PC-3 (cell line): ENCODE data around the gene IL1B. TPM values are rescaled to one million over a fixed set of nuclear protein-coding genes. Genes with fewer than 3 reads are reported as not detected.
A peak's percentile ranks its signal among the peaks of the same experiment; 100 is the strongest.

Experiments used
- ATAC-seq: fragments of 200-7000 bp; cut with Tn5 transposase; 2 replicates; pipeline ENCODE4 v1.9.1; 2020; ENCODE audit warnings: mild to moderate bottlenecking, moderate library complexity
- BruUV-seq: library from RNA; stranded (reverse); fragments of 400-500 nt; replicated peaks from 2 replicates; lab custom pipeline; 2021; lab: Mats Ljungman, UMichigan
- CTCF ChIA-PET: fragments of 300-600 bp; sonication (Branson Sonifier 250); formaldehyde crosslinking; loops from one replicate; lab custom pipeline; 2022; ENCODE audit warnings: antibody characterized with exemption; lab: Charles Lee
- POLR2A ChIA-PET: fragments of 300-600 bp; sonication (Branson Sonifier 250); formaldehyde crosslinking; loops from one replicate; lab custom pipeline; 2022; ENCODE audit warnings: antibody characterized with exemption; ENCODE audit not compliant: unreplicated experiment; lab: Charles Lee
- DNase-seq: peaks from one replicate; pipeline ENCODE4 v3.0.0-alpha.2; 2015
- H2AFZ ChIP-seq: fragments of 300-600 bp; sonication (generic); 2 replicates; pipeline ENCODE4 v1.6.0; 2016; ENCODE audit warnings: antibody characterized with exemption, low read length
- H3F3A ChIP-seq: fragments of 300-600 bp; sonication (generic); one replicate; pipeline ENCODE4 v1.6.0; 2017; ENCODE audit warnings: antibody characterized with exemption, low read length, control low read depth, mild to moderate bottlenecking; ENCODE audit not compliant: unreplicated experiment
- H3K27ac ChIP-seq: fragments of 300-600 bp; sonication (generic); 2 replicates; pipeline ENCODE4 v1.5.1; 2016; ENCODE audit warnings: mild to moderate bottlenecking, low read length
- H3K27me3 ChIP-seq: fragments of 300-600 bp; sonication (generic); 2 replicates; pipeline ENCODE4 v1.6.1; 2016; ENCODE audit warnings: low read length, mixed read lengths
- H3K36me3 ChIP-seq: fragments of 300-600 bp; sonication (generic); 2 replicates; pipeline ENCODE4 v1.6.1; 2016; ENCODE audit warnings: low read depth, mixed run types, low read length, mixed read lengths
- H3K4me1 ChIP-seq: fragments of 300-600 bp; sonication (generic); 2 replicates; pipeline ENCODE4 v1.5.1; 2016; ENCODE audit warnings: low read length; ENCODE audit not compliant: insufficient read depth
- H3K4me2 ChIP-seq: fragments of 300-600 bp; sonication (generic); 2 replicates; pipeline ENCODE4 v1.6.0; 2016; ENCODE audit warnings: low read length
- H3K4me3 ChIP-seq: fragments of 300-600 bp; sonication (generic); 2 replicates; pipeline ENCODE4 v1.5.1; 2016; ENCODE audit warnings: mild to moderate bottlenecking, low read length, mixed read lengths
- H3K79me2 ChIP-seq: fragments of 300-600 bp; sonication (generic); 2 replicates; pipeline ENCODE4 v1.6.1; 2017; ENCODE audit warnings: low read length, mixed read lengths
- H3K9ac ChIP-seq: fragments of 300-600 bp; sonication (generic); 2 replicates; pipeline ENCODE4 v1.6.0; 2016; ENCODE audit warnings: mild to moderate bottlenecking, low read length
- H3K9me2 ChIP-seq: fragments of 300-600 bp; sonication (generic); replicated peaks from 2 replicates; pipeline ENCODE4 v1.6.1; 2016; ENCODE audit warnings: mixed run types, low read length, mixed read lengths
- H3K9me3 ChIP-seq: fragments of 300-600 bp; sonication (generic); 2 replicates; pipeline ENCODE4 v1.6.1; 2016; ENCODE audit warnings: low read length, mixed read lengths
- H4K20me1 ChIP-seq: fragments of 300-600 bp; sonication (generic); 2 replicates; pipeline ENCODE4 v1.6.1; 2016; ENCODE audit warnings: low read length, mixed read lengths
- EZH2 ChIP-seq: fragments of 300-600 bp; sonication (generic); IDR thresholded peaks from one replicate; pipeline ENCODE4 v1.6.1; 2017; ENCODE audit warnings: antibody characterized with exemption, mild to moderate bottlenecking, low read length; ENCODE audit not compliant: unreplicated experiment
- EZH2phosphoT487 ChIP-seq: fragments of 300-600 bp; sonication (generic); IDR thresholded peaks from 2 replicates; pipeline ENCODE4 v1.6.1; 2018; ENCODE audit warnings: mild to moderate bottlenecking, antibody characterized with exemption, low read length, borderline replicate concordance
- intact Hi-C: fragments of 100-400 bp; cut with micrococcal nuclease; formaldehyde crosslinking; loops from 2 replicates; pipeline ENCODE4 v1.9.0; 2023
- total RNA-seq: library from RNA; depleted of rRNA; stranded (reverse); fragments of >200 nt; gene quantifications from 2 replicates; pipeline ENCODE4 v1.2.3, GENCODE V29; 2014
- TF ChIP-seq, protein P1 (sequence below): fragments of 300-600 bp; sonication (generic); conservative IDR thresholded peaks from 2 replicates; pipeline ENCODE4 v1.5.1; 2017; ENCODE audit warnings: antibody characterized with exemption, low read depth, mild to moderate bottlenecking, low read length

The IL1B gene
- total RNA-seq, 1 experiment from 2014 or later, result 67.5 TPM

DNA sequence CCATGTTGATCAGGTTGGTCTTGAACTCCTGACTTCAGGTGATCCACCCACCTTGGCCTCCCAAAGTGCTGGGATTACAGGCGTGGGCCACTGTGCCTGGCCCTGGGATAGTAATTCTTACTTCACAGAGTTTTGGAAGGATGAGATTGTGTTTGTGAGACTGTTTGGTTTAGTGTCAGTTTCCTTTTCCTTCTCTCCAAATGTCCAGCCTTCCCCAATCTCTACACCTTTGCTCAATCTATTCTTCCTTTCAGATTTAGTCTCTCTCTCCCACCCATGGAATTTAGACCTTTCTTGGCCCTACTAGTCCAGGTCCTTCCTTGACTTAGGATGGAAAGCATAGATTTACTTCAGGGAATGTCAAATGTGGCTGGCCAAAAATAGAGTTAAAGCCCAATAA, 40.1 kb downstream of the IL1B start:
- no peak overlapping the region for H3K27ac ChIP-seq
- no peaks in the 10 kb centered on the region for H3K27me3 ChIP-seq
- H3K4me1 ChIP-seq, result peaks cover 27% of the 10 kb centered on the region
- no peaks in the 10 kb centered on the region for H3K9me3 ChIP-seq
- H3K4me3 ChIP-seq, result no peak overlapping the region
- POLR2A ChIA-PET, result no interaction called here
- no peak overlapping the region for H3K4me2 ChIP-seq
- no peak overlapping the region for H3K9ac ChIP-seq
- ATAC-seq, result no peak
- CTCF ChIA-PET, result no interaction called here
- H4K20me1 ChIP-seq, result no peaks in the 10 kb centered on the region
- H3K9me2 ChIP-seq, result no peaks in the 10 kb centered on the region
- intact Hi-C loops, result no loop called here
- TF ChIP-seq EZH2 (no peak), EZH2phosphoT487 (no peak)
- TF ChIP-seq, protein P1, sequence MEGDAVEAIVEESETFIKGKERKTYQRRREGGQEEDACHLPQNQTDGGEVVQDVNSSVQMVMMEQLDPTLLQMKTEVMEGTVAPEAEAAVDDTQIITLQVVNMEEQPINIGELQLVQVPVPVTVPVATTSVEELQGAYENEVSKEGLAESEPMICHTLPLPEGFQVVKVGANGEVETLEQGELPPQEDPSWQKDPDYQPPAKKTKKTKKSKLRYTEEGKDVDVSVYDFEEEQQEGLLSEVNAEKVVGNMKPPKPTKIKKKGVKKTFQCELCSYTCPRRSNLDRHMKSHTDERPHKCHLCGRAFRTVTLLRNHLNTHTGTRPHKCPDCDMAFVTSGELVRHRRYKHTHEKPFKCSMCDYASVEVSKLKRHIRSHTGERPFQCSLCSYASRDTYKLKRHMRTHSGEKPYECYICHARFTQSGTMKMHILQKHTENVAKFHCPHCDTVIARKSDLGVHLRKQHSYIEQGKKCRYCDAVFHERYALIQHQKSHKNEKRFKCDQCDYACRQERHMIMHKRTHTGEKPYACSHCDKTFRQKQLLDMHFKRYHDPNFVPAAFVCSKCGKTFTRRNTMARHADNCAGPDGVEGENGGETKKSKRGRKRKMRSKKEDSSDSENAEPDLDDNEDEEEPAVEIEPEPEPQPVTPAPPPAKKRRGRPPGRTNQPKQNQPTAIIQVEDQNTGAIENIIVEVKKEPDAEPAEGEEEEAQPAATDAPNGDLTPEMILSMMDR, result no peak
- no peaks in the 10 kb centered on the region for H3F3A ChIP-seq
- no peak for DNase-seq
- H3K79me2 ChIP-seq, result no peaks in the 10 kb centered on the region
- H3K36me3 ChIP-seq, result no peaks in the 10 kb centered on the region
- BruUV-seq, result no TSS peak
- no peak overlapping the region for H2AFZ ChIP-seq

DNA sequence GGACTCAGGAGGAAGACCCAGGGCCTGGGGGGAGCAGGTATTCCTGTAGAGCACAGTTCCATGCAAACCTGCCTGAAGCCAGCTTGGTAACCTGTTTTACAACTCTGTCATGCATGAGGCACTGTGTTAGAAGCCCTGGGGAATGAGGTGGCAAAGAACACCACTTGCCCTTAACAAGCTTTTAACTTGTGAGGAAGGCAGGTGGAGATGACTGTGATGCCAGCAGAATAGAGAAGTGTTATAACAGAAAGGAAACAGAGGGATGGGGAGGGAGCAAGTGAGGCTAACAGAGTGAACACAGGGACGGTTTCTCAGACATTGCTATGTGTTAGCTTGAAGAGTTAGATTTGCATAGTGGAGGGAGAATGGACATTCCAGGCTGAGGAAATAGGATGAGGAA, 40.8 kb downstream of the IL1B start:
- peak overlapping the region; percentile 46 for H3K4me2 ChIP-seq
- POLR2A ChIA-PET, result interaction anchor here (0.6 kb wide), 1 partner anchor 30 kb away, joined by 8 read pairs; no protein-coding TSS in a partner anchor

DNA sequence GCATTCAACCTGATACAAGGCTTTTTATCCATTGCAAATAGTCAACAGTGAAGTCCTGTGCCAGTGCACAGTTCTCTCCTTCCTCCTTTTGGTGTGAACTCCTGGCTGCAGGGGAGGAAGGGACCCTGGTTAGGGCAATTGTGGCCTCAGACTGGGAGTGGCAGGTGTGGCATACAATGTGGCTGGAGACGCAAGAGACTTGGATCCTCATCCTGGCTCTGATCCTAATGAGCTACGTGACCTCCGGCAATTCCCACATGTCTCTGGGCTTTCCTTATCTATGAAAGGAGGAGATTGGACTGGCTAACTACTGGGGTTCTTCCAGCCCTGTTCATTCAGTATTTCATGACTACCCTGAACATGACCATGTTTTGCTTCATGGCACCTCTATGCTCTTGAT, 41.7 kb downstream of the IL1B start:
- CTCF ChIA-PET, result no interaction called here
- Histone ChIP-seq H3K9me3 (no peaks in the 10 kb centered on the region), H2AFZ (no peak overlapping the region), H3F3A (no peaks in the 10 kb centered on the region), H3K27ac (no peak overlapping the region), H4K20me1 (no peaks in the 10 kb centered on the region), H3K4me1 (peaks cover 27% of the 10 kb centered on the region), H3K4me2 (no peak overlapping the region), H3K36me3 (no peaks in the 10 kb centered on the region), H3K9me2 (no peaks in the 10 kb centered on the region), H3K79me2 (no peaks in the 10 kb centered on the region), H3K27me3 (no peaks in the 10 kb centered on the region), H3K4me3 (no peak overlapping the region), H3K9ac (no peak overlapping the region)
- POLR2A ChIA-PET, result no interaction called here
- DNase-seq (no peak), ATAC-seq (no peak)
- no peak for TF ChIP-seq EZH2phosphoT487
- TF ChIP-seq EZH2, result no peak
- intact Hi-C loops, result no loop called here
- BruUV-seq, result no TSS peak

More for the DNA sequence above, 40.8 kb downstream of the IL1B start:
- H3K27me3 ChIP-seq, result no peaks in the 10 kb centered on the region
- no peak for TF ChIP-seq EZH2
- TF ChIP-seq, protein P1, result no peak
- TF ChIP-seq EZH2phosphoT487, result no peak
- ATAC-seq, result peak; percentile 83
- H3K36me3 ChIP-seq, result no peaks in the 10 kb centered on the region
- H4K20me1 ChIP-seq, result no peaks in the 10 kb centered on the region
- H3K79me2 ChIP-seq, result no peaks in the 10 kb centered on the region
- peak; percentile 89 for DNase-seq
- H3F3A ChIP-seq, result no peaks in the 10 kb centered on the region
- H3K4me3 ChIP-seq, result no peak overlapping the region
- H3K9me3 ChIP-seq, result no peaks in the 10 kb centered on the region
- H2AFZ ChIP-seq, result no peak overlapping the region
- peak overlapping the region; percentile 15; the same call in 1 of the 2 replicates for H3K27ac ChIP-seq
- intact Hi-C loops, result no loop called here
- no peak overlapping the region for H3K9ac ChIP-seq
- CTCF ChIA-PET, result no interaction called here
- H3K4me1 ChIP-seq, result peaks cover 27% of the 10 kb centered on the region
- BruUV-seq, result no TSS peak
- no peaks in the 10 kb centered on the region for H3K9me2 ChIP-seq
